Chondrocyte (in vitro differentiated cells): ENCODE data around the gene RARA. TPM values are rescaled to one million over a fixed set of nuclear protein-coding genes. Genes with fewer than 3 reads are reported as not detected.

Experiments
- DNase-seq: peaks from one replicate; pipeline ENCODE4 v3.0.0; 2021; ENCODE audit warnings: mixed read lengths, low spot score
- H3K27ac Mint-ChIP-seq: one replicate; pipeline ENCODE4 v1.8.0; 2021; ENCODE audit warnings: mild to moderate bottlenecking, moderate library complexity, mixed read lengths; ENCODE audit not compliant: unreplicated experiment
- H3K27me3 Mint-ChIP-seq: 2 replicates; pipeline ENCODE4 v1.8.0; 2021; ENCODE audit warnings: low read depth, mixed read lengths
- H3K36me3 Mint-ChIP-seq: 2 replicates; pipeline ENCODE4 v1.8.0; 2021; ENCODE audit warnings: low read depth, mixed read lengths
- H3K4me1 Mint-ChIP-seq: 2 replicates; pipeline ENCODE4 v1.8.0; 2021; ENCODE audit warnings: low read depth, mild to moderate bottlenecking, mixed read lengths
- H3K4me3 Mint-ChIP-seq: one replicate; pipeline ENCODE4 v1.8.0; 2021; ENCODE audit warnings: mild to moderate bottlenecking, moderate library complexity, mixed read lengths; ENCODE audit not compliant: unreplicated experiment
- H3K9me3 Mint-ChIP-seq: 2 replicates; pipeline ENCODE4 v1.8.0; 2021; ENCODE audit warnings: low read depth, mixed read lengths
- total RNA-seq: library from RNA; stranded (reverse); gene quantifications from 3 replicates; pipeline ENCODE4 v1.2.1, GENCODE V29; 2021
- TF ChIP-seq, protein P1 (sequence below): fragments of 200-600 bp; sonication (generic); IDR thresholded peaks from 2 replicates; pipeline ENCODE4 v1.5.0; 2021; ENCODE audit warnings: antibody characterized with exemption, mild to moderate bottlenecking, moderate library complexity

RARA gene
- total RNA-seq, 1 donor from 2014 or later = 59.2 TPM

DNA sequence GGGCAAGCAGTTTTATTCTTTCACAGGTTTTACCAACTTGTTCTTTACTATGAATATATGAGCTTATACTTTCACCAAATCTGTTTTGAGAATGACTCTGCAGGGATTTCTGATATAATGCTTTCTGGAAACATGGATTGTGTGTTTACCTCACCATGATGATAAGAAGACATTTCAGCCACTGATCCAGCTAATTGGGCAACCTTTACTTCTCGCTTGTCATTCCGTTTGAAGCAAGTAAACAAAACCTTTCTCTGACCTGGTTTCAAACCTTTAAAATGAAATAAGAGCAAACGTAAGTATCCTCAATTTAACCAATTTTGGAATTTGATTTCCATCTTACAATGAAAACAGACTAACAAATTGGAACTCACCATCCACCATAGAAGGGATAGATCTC, 95.0 kb downstream of the RARA start:
- TF ChIP-seq, protein P1, sequence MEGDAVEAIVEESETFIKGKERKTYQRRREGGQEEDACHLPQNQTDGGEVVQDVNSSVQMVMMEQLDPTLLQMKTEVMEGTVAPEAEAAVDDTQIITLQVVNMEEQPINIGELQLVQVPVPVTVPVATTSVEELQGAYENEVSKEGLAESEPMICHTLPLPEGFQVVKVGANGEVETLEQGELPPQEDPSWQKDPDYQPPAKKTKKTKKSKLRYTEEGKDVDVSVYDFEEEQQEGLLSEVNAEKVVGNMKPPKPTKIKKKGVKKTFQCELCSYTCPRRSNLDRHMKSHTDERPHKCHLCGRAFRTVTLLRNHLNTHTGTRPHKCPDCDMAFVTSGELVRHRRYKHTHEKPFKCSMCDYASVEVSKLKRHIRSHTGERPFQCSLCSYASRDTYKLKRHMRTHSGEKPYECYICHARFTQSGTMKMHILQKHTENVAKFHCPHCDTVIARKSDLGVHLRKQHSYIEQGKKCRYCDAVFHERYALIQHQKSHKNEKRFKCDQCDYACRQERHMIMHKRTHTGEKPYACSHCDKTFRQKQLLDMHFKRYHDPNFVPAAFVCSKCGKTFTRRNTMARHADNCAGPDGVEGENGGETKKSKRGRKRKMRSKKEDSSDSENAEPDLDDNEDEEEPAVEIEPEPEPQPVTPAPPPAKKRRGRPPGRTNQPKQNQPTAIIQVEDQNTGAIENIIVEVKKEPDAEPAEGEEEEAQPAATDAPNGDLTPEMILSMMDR = no peak
- no peaks in the 10 kb centered on the region for H3K36me3 Mint-ChIP-seq
- no peaks in the 10 kb centered on the region for H3K9me3 Mint-ChIP-seq
- H3K4me3 Mint-ChIP-seq = no peak overlapping the region
- H3K27ac Mint-ChIP-seq = no peak overlapping the region
- no peaks in the 10 kb centered on the region for H3K4me1 Mint-ChIP-seq
- DNase-seq = no peak
- no peaks in the 10 kb centered on the region for H3K27me3 Mint-ChIP-seq

Other genes with a start within 250 kb of the RARA start
- gene THRA, start 246.2 kb upstream of the RARA start, total RNA-seq = 31.9 to 46.6 TPM (median 34.7 TPM) in 3 replicates
- 5.9 to 7.9 TPM (median 6.6 TPM) in 3 replicates for gene NR1D1, start 208.6 kb upstream of the RARA start, total RNA-seq
- gene MSL1, start 187.2 kb upstream of the RARA start, total RNA-seq = 86.8 to 103 TPM (median 96.2 TPM) in 3 replicates
- gene CASC3, start 168.6 kb upstream of the RARA start, total RNA-seq = 70.2 to 78.3 TPM (median 70.6 TPM) in 3 replicates
- gene RAPGEFL1, start 131.7 kb upstream of the RARA start, total RNA-seq = 3.6 to 5.5 TPM (median 3.9 TPM) in 3 replicates
- gene WIPF2, start 89.9 kb upstream of the RARA start, total RNA-seq = 25.9 to 28.3 TPM (median 28.1 TPM) in 3 replicates
- 8.5 to 33.1 TPM (median 9.9 TPM) in 3 replicates for gene CDC6, start 21.3 kb upstream of the RARA start, total RNA-seq
- 0.32 to 0.41 TPM in 2 of 3 replicates, not detected in the other for gene GJD3, start 55.6 kb downstream of the RARA start, total RNA-seq
- gene TOP2A, start 108.7 kb downstream of the RARA start, total RNA-seq = 24.6 to 28.2 TPM (median 27.8 TPM) in 3 replicates
- 351 to 496 TPM (median 486 TPM) in 3 replicates for gene IGFBP4, start 134.3 kb downstream of the RARA start, total RNA-seq
- gene TNS4, start 192.4 kb downstream of the RARA start, total RNA-seq = 0.39 TPM in 1 of 3 replicates, not detected in the others